Right renal cortex interstitium (tissue), 3 donors: ENCODE results near the gene GPR151. TPM values are rescaled to one million over a fixed set of nuclear protein-coding genes. Genes with fewer than 3 reads are reported as not detected.

ENCODE experiments used
- DNase-seq, 3 donors: peaks; one replicate each; pipeline ENCODE4 v3.0.0-alpha.2; 2013; ENCODE audit warnings: low read depth in 3 of 3, low spot score in 2 of 3
- polyA plus RNA-seq, 3 donors: library from polyadenylated mRNA; unstranded; fragments of 120-200 nt; gene quantifications; one replicate each; pipeline ENCODE4 v1.2.1, GENCODE V29; 2013; ENCODE audit not compliant: insufficient read length in 3 of 3

Gene GPR151
- polyA plus RNA-seq, 3 donors: not detected

DNA sequence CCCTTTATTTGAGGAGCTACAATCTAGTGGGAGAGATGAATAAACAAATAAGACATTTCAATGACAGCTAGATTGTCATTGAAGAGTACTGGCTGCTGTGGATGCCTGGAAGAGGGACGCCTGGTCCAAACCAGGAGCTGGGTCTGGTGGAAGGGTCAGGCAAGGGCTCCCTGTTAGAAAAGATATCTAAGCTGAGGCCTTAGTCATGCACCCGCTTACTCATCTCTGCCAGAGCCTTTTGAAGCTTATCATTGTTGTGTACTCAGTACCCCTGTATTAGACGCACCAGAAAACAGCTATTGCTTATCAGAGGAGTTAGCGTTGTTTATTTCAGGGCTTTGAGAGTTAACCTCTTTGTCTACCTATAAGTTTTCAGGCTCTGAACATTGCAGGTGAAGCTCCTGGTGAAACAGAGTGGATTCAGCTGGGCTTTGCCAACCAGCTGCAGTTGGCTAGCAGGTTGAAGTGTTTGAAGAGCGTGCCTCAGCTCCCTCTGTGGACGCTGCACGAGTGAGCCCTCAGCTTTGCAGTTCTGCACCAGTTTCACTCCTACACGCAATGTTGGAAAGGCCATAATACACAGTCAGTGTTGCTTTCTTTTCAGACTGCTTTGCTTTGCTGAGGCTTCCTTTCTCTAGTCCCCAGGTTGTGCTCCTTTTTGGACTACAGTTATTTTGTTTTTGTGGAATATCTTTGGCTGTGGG, 5.6 kb upstream of the GPR151 start:
- DNase-seq: no peak

- DNase-seq: no peak
These were observed 4.7 kb upstream of the GPR151 start for GRCh38 chr5:146520731-146521130.

GRCh38 chr5:146519554-146519953, 3.6 kb upstream of the GPR151 start:
- DNase-seq: no peak

- no peak for DNase-seq
These were observed 378 bp downstream of the GPR151 start for GRCh38 chr5:146515473-146516150.

GRCh38 chr5:146514575-146514974, 1.4 kb downstream of the GPR151 start:
- no peak for DNase-seq

DNA sequence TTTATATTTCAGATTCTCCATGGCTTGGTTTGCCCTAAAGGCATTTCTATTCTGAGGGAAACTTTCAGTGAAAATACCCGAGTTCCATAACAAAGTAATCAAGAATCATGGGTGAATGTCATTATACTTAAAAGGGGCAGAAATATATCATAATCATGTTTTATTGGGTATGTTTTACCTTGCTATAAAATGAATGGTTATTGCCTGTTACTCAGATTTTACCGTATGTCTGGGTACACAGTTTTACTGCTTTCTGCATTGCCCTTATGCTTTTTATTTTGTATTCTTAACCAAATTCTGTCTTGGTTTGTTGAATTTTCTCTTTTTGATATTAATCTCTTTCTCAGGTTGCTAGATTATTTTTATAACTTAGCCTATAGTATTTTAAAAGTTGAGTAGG, 2.5 kb downstream of the GPR151 start:
- no peak for DNase-seq

- DNase-seq: no peak
These were observed 5.3 kb downstream of the GPR151 start for GRCh38 chr5:146510559-146511125.

GRCh38 chr5:146507428-146507827, 8.6 kb downstream of the GPR151 start:
- DNase-seq: no peak

DNA sequence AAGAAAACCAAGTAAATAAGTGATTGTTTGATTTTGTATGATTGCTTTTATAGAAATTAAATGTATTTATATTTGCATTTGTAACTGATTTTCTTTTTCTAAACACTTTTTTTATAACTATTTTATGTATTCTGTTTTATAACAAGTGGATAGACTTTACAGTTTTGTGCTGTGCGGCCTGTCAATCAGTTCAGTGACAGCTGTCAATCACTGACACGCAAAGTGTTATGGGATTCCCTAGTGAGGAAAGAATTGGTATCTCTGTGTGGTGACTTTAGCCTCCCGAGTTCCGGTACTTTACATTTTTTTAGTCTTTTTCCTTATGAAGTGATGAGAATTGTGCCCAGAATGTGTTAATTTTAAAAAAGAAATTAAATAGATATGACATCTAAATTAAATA, 16.3 kb downstream of the GPR151 start:
- DNase-seq: no peak

- DNase-seq: no peak
These were observed 21.3 kb downstream of the GPR151 start for GRCh38 chr5:146494656-146495055.

DNA sequence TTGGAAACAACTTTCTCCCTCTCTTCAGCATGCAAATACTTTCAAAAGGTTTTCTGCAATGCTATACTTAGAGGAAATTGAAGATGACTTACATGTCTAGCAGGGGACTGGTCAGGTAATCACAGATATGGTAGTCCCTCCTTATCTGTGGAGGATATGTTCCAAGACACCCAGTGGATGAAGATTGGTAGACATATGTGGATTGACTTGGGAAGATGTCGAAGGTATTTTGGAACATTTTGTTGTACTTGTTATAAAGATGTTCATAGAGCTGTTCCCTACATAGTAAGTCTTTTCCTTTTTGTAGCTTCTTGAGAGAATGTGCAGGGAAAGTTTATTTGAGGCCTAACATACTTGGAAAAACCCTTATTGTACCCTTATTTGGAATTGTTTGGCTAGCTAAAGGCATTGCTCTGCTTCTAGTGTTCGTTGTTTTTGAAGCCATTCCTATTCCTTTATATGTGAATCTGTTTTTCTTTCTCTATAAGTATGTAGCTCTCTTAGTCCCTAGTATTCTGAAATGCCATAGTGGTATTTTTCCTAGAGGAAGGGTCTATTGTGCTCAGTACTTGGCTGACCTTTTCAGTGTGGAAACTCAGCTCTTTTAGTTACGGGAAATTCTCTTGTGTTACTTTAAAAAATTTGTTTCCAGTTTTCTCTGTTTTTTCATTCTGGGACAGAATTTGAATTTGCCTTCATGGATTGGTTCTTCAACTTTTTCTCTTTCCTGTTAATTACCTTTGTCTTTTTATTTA, 25.7 kb downstream of the GPR151 start:
- no peak for DNase-seq

DNA sequence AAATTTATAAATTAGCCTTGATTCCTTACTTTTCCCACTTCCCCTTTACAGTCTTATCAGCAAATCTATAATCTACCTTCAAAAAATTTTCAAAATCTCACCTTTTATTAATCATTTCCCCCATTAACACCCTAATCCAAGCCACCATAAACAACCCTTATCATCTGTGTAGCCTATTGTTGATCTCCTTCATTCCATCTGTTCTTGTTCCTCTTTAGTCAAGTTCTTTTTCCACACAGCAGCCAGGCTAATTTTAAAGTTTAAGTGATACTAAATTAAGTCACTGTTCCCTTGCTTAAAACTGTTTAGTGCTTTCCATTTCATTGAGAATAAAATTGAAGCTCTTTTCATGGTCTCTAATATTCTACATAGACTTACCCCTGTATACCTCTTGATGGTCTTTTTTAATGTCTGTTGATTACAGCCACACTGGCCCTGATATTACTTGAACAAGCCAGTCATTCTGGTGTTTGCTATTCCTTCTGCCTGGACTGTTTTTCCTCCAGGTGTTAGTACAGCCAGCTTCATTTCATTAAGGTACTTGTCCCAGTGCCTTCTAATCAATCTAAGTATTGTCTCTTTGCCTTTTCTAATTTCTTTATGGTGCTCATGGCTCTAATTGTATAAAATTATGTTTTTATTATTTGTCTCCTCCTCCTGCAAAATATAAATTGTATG, 31.1 kb downstream of the GPR151 start:
- DNase-seq: no peak

GRCh38 chr5:146482775-146483174, 33.2 kb downstream of the GPR151 start:
- DNase-seq: no peak

GRCh38 chr5:146475906-146476305, 40.1 kb downstream of the GPR151 start:
- no peak for DNase-seq

GRCh38 chr5:146475190-146475780, 40.7 kb downstream of the GPR151 start:
- DNase-seq: no peak

DNA sequence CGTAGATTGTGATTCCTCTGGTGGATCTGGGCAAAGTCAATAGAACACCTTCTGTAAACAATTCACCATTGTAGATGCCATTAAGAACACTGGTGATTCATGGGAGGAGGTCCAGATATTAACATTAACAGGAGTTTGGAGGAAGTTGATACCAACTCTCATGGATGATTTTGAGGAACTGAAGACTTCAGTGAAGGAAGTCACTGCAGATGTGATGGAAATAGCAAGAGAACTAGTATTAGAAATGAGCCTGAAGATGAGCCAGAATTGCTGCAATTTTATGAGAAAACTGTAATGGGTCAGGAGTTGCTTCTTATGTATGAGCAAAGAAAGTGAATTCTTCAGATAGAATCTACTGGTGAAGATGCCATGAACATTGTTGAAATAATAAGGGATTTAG, 41.9 kb downstream of the GPR151 start:
- no peak for DNase-seq

DNA sequence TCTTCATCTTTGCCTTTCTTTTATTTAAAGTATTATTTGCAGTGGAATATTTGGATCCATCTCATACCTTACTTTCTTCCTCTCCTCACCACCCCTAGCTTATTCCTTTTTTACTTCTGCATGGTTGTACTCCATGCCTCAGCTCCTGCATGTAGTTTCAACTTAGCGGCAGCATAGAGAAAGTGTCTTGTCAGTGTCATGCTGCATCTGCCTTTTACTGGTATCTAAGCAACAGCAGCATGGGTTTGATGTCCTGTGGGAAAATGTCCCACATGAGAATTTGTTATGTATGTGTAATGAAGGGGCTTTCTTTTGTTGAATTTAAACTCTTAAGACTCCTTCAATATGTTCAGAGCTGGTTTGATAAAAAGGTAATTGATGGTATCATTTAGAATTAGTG, 48.2 kb downstream of the GPR151 start:
- DNase-seq: no peak

GRCh38 chr5:146466521-146467349, 49.3 kb downstream of the GPR151 start:
- DNase-seq: no peak

- DNase-seq: no peak
These were observed 52.5 kb downstream of the GPR151 start for GRCh38 chr5:146463446-146463845.
